HepG2 (cell line): ENCODE results near the gene P3H2. TPM values are rescaled to one million over a fixed set of nuclear protein-coding genes. Genes with fewer than 3 reads are reported as not detected.

ENCODE experiments used
- ATAC-seq: fragments of 200-7000 bp; cut with Tn5 transposase; 3 replicates; pipeline ENCODE4 v1.9.1; 2020; ENCODE audit warnings: mild to moderate bottlenecking, moderate library complexity
- BruUV-seq: library from RNA; stranded (reverse); fragments of 400-500 nt; replicated peaks from 2 replicates; lab custom pipeline; 2021; lab: Mats Ljungman, UMichigan
- CTCF ChIA-PET: fragments of 300-600 bp; formaldehyde crosslinking; extraction: SDS; loops from one replicate; lab custom pipeline; 2021; ENCODE audit warnings: low total read pairs, inconsistent platforms, low intra/inter-chr PET ratio; lab: Yijun Ruan, JAX
- POLR2A ChIA-PET: fragments of 350-600 bp; sonication (Branson Sonifier 250); formaldehyde crosslinking; loops from one replicate; lab custom pipeline; 2020; ENCODE audit warnings: antibody characterized with exemption, inconsistent platforms; lab: Yijun Ruan, JAX
- DNase-seq: peaks from one replicate; pipeline ENCODE4 v3.0.0-alpha.2; 2015; ENCODE audit warnings: low spot score
- FAIRE-seq: peaks from 3 replicates; lab custom pipeline; 2011; peaks lifted over from hg19 to GRCh38; lab: Jason Lieb, UNC
- H2AFZ ChIP-seq: one replicate; pipeline ENCODE4 v1.6.1; 2011; ENCODE audit warnings: low read length, inconsistent platforms
- H3K27ac ChIP-seq: fragments of 300-600 bp; 3 replicates; pipeline ENCODE4 v1.8.0; 2011; ENCODE audit warnings: mixed run types, mild to moderate bottlenecking, mixed read lengths, low read length, inconsistent platforms; ENCODE audit not compliant: insufficient read depth; ENCODE audit errors: extremely low read length
- H3K27me3 ChIP-seq, 2 experiments: fragments of 200-600 bp in 1 of 2; 2 replicates in 1 of 2; 3 replicates in 1 of 2; pipeline versions ENCODE4 v1.6.0 to v1.8.0; 2011; ENCODE audit warnings: low read length in 2 of 2, mild to moderate bottlenecking in 2 of 2, moderate library complexity in 2 of 2, inconsistent platforms in 1 of 2; ENCODE audit not compliant: insufficient read depth in 2 of 2, control insufficient read depth in 1 of 2
- H3K36me3 ChIP-seq, 2 experiments: fragments of 200-600 bp in 1 of 2; replicated peaks in 1 of 2; 2 replicates in 1 of 2; 3 replicates in 1 of 2; pipeline versions ENCODE4 v1.5.1 to v1.8.0; 2011; ENCODE audit warnings: low read length in 2 of 2, inconsistent platforms in 1 of 2; ENCODE audit not compliant: insufficient read depth in 2 of 2, control insufficient read depth in 1 of 2
- H3K4me1 ChIP-seq: 2 replicates; pipeline ENCODE4 v1.5.1; 2012; ENCODE audit warnings: low read length, inconsistent platforms; ENCODE audit not compliant: insufficient read depth
- H3K4me2 ChIP-seq: 2 replicates; pipeline ENCODE4 v1.6.0; 2011; ENCODE audit warnings: low read depth, low read length, inconsistent platforms
- H3K4me3 ChIP-seq, 3 experiments: fragments of 200-600 bp in 1 of 3; sonication (generic), shearing (Covaris generic) in 1 of 3; replicated peaks in 1 of 3; 2 replicates each; pipeline ENCODE4 v1.5.1; 2011 to 2016; ENCODE audit warnings: low read length in 3 of 3, inconsistent platforms in 2 of 3, low read depth in 2 of 3, mild to moderate bottlenecking in 2 of 3, control low read depth in 1 of 3, mixed read lengths in 1 of 3; ENCODE audit not compliant: insufficient read depth in 1 of 3
- H3K79me2 ChIP-seq: one replicate; pipeline ENCODE4 v1.6.1; 2011; ENCODE audit warnings: low read length, inconsistent platforms; ENCODE audit not compliant: insufficient read depth
- H3K9ac ChIP-seq: 2 replicates; pipeline ENCODE4 v1.6.0; 2011; ENCODE audit warnings: mild to moderate bottlenecking, low read depth, low read length, inconsistent platforms; ENCODE audit not compliant: insufficient read depth
- H3K9me3 ChIP-seq: 2 replicates; pipeline ENCODE4 v1.5.1; 2012; ENCODE audit warnings: mild to moderate bottlenecking, low read length
- H4K20me1 ChIP-seq: 2 replicates; pipeline ENCODE4 v1.6.0; 2011; ENCODE audit warnings: inconsistent platforms, mild to moderate bottlenecking, low read length, moderate library complexity; ENCODE audit not compliant: insufficient read depth
- DPF2 ChIP-seq: sonication (generic); formaldehyde crosslinking; IDR thresholded peaks from 2 replicates; pipeline ENCODE4 v1.4.0; 2020; ENCODE audit warnings: mild to moderate bottlenecking, low read depth, missing genetic modification reagents, borderline replicate concordance
- FOXP4 ChIP-seq: sonication (generic); formaldehyde crosslinking; IDR thresholded peaks from 2 replicates; pipeline ENCODE4 v1.4.0; 2020; ENCODE audit warnings: missing genetic modification reagents
- HIVEP1 ChIP-seq: sonication (generic); formaldehyde crosslinking; IDR thresholded peaks from 2 replicates; pipeline ENCODE4 v1.4.0; 2020; ENCODE audit warnings: mild to moderate bottlenecking, missing genetic modification reagents
- MEIS2 ChIP-seq: sonication (generic); formaldehyde crosslinking; IDR thresholded peaks from 2 replicates; pipeline ENCODE4 v1.9.0; 2021; ENCODE audit warnings: mild to moderate bottlenecking, missing genetic modification reagents
- NR2F2 ChIP-seq: IDR thresholded peaks from 2 replicates; pipeline ENCODE4 v1.6.1; 2012; ENCODE audit warnings: low read depth, inconsistent platforms, borderline replicate concordance
- POLR2A ChIP-seq, 2 experiments: IDR thresholded peaks; 2 replicates each; pipeline ENCODE4 v1.6.1; 2011; ENCODE audit warnings: low read depth in 2 of 2, low read length in 2 of 2, mild to moderate bottlenecking in 1 of 2, moderate library complexity in 1 of 2; ENCODE audit not compliant: insufficient read depth in 1 of 2
- SP140L ChIP-seq: sonication (generic); formaldehyde crosslinking; IDR thresholded peaks from 2 replicates; pipeline ENCODE4 v1.4.0; 2020; ENCODE audit warnings: missing genetic modification reagents, borderline replicate concordance
- ZMYM4 ChIP-seq: sonication (generic); formaldehyde crosslinking; IDR thresholded peaks from 2 replicates; pipeline ENCODE4 v1.8.1; 2023; ENCODE audit warnings: mild to moderate bottlenecking, missing genetic modification reagents
- ZNF484 ChIP-seq: sonication (generic); formaldehyde crosslinking; IDR thresholded peaks from 2 replicates; pipeline ENCODE4 v1.5.1; 2020; ENCODE audit warnings: mild to moderate bottlenecking, low read depth, missing genetic modification reagents, borderline replicate concordance
- WGBS: methylation state at CpG from one replicate; pipeline ENCODE4 v1.1.6; 2017; ENCODE audit warnings: low lambda C conversion rate; 5-methylcytosine and 5-hydroxymethylcytosine counted together
- in situ Hi-C: cut with HindIII; loops from 2 replicates; pipeline ENCODE4 v1.10.0; 2017; ENCODE audit warnings: low pct_unique_long_range_greater_than_20kb; ENCODE audit not compliant: extremely low pct_ligation_motif_present
- intact Hi-C: fragments of 100-400 bp; cut with micrococcal nuclease; formaldehyde crosslinking; loops from one replicate; pipeline ENCODE4 v1.10.0; 2022; ENCODE audit not compliant: unreplicated experiment
- polyA plus RNA-seq, 8 experiments: library from polyadenylated mRNA; depleted of rRNA in 3 of 8; stranded (reverse) in 7 of 8; unstranded in 1 of 8; fragments of >200 nt; fragmentation: Illumina TruSeq in 4 of 8; extraction: Trizol in 4 of 8; gene quantifications; 2 replicates each; pipeline versions ENCODE4 v1.2.1 to v1.2.3, GENCODE V29; 2011 to 2016; ENCODE audit warnings: low read depth in 4 of 8, missing spikeins in 1 of 8, mixed read lengths in 1 of 8; ENCODE audit not compliant: insufficient read depth in 1 of 8
- total RNA-seq, 5 experiments: library from RNA; depleted of rRNA; stranded (reverse); fragments of >200 nt; fragmentation: Illumina TruSeq; extraction: Trizol; gene quantifications; 2 replicates each; pipeline ENCODE4 v1.2.3, GENCODE V29; 2016; ENCODE audit warnings: low read depth in 1 of 5

P3H2 gene
- total and polyA plus RNA-seq, 2 of the 13 experiments (the other 11 are each of a cell fraction or from before 2014, with no cell fraction given): not detected

DNA sequence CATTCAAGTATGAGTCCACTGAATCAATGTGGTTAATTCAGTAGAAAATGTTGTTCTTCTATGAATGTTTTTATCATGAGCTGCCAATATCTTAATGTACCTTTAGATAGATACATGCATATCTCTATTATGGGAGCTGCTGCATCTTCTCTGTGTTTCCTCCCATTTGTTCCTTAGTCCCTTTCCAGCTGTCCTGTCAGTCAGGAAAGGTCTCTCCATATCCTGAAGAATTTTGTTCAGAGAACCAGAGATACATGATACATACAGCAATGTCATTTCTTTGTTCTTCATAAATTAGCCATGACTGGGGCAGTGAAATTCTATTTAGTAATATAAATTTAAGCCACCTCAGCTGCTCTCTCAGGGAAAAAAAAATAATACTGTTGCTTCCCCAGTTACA, 103.7 kb downstream of the P3H2 start:
- H3K9ac ChIP-seq: no peak overlapping the region
- 0 out of 5 replicates have a peak, but pooled peaks cover 0 to 3% of the 10 kb centered on the region in 2 experiments for H3K27me3 ChIP-seq
- no peak for ATAC-seq
- FAIRE-seq: no peak
- H3K9me3 ChIP-seq: no peaks in the 10 kb centered on the region
- H4K20me1 ChIP-seq: no peaks in the 10 kb centered on the region
- no peak overlapping the region for H3K4me3 ChIP-seq
- H3K27ac ChIP-seq: no peak overlapping the region
- no TSS peak for BruUV-seq
- no peak for TF ChIP-seq MEIS2
- intact Hi-C loops (no loop called here), in situ Hi-C loops (no loop called here)
- H3K4me1 ChIP-seq: peaks cover 9% of the 10 kb centered on the region
- no peaks in the 10 kb centered on the region for H3K36me3 ChIP-seq
- ChIA-PET POLR2A (no interaction called here), CTCF (no interaction called here)
- H2AFZ ChIP-seq: no peak overlapping the region
- H3K79me2 ChIP-seq: no peaks in the 10 kb centered on the region
- H3K4me2 ChIP-seq: no peak overlapping the region
- DNase-seq: no peak

DNA sequence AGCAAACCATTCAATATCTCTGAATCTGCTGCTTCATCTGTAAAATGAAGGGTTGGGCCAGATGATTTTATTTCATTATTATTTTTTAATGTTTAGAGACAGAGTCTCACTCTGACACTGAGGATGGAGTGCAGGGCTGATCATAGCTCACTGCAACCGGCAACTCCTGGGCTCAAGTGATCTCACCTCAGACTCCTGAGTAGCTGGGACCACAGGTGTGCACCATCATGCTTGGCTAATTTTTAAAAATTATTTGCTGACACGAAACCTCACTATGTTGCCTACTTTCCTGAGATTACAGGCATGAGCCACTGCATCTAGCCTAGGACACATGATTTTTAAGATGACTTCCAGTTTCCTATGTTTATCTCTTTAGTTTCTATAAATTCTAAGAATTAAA, 105.8 kb downstream of the P3H2 start:
- in situ Hi-C loops: no loop called here
- Histone ChIP-seq H4K20me1 (no peaks in the 10 kb centered on the region), H3K4me1 (peaks cover 13% of the 10 kb centered on the region), H3K79me2 (no peaks in the 10 kb centered on the region), H3K4me2 (no peak overlapping the region), H3K4me3 (no peak overlapping the region), H3K9me3 (no peaks in the 10 kb centered on the region), H3K27me3 (0 out of 5 replicates have a peak, but pooled peaks cover 0 to 3% of the 10 kb centered on the region in 2 experiments), H3K27ac (no peak overlapping the region), H3K36me3 (no peaks in the 10 kb centered on the region), H2AFZ (no peak overlapping the region), H3K9ac (no peak overlapping the region)
- ATAC-seq (no peak), DNase-seq (no peak), FAIRE-seq (no peak)
- POLR2A ChIA-PET: no interaction called here
- BruUV-seq: no TSS peak
- CTCF ChIA-PET: no interaction called here
- no peak for TF ChIP-seq DPF2
- TF ChIP-seq POLR2A (IDR thresholded peaks at IDR 0.05; ENCODE audit: insufficient read depth in 1 of 2, low read depth in 2 of 2, low read length in 2 of 2): no peak
- no peak for TF ChIP-seq HIVEP1
- TF ChIP-seq NR2F2: no peak
- no peak for TF ChIP-seq ZMYM4 (CRISPR knock-in tag)
- no peak for TF ChIP-seq ZNF484 (CRISPR knock-in tag)
- TF ChIP-seq FOXP4 (CRISPR knock-in tag): no peak
- no peak for TF ChIP-seq SP140L
- 29% methylated on average over 2 of the region's 2 CpGs for WGBS
- intact Hi-C loops: no loop called here
